Suprapubic skin (tissue), 3 donors: Measurements from ENCODE around the gene DNAAF8.

Source experiments
- CTCF ChIP-seq, 2 donors: fragments of 200-600 bp in 1 of 2; fragments of 450-650 bp in 1 of 2; sonication (generic) in 1 of 2; IDR thresholded peaks; one replicate each; pipeline ENCODE4 v1.5.1; 2016 to 2019; ENCODE audit warnings: antibody characterized with exemption in 2 of 2, mild to moderate bottlenecking in 1 of 2, moderate library complexity in 1 of 2
- POLR2AphosphoS5 ChIP-seq, 3 donors: sonication (generic); formaldehyde crosslinking; IDR thresholded peaks; one replicate each; pipeline ENCODE4 v1.6.1; 2017; ENCODE audit warnings: antibody characterized with exemption in 3 of 3

- TF ChIP-seq POLR2AphosphoS5 (IDR thresholded peaks at IDR 0.05) = no peak
- TF ChIP-seq CTCF (IDR thresholded peaks at IDR 0.05) = no peak
Measured at GRCh38 chr16:4696905-4697847, 37.2 kb upstream of the DNAAF8 start.
